ENCODE measurements around the gene SLC6A19. TPM values are rescaled to one million over a fixed set of nuclear protein-coding genes. Genes with fewer than 3 reads are reported as not detected.

Gene SLC6A19
- total RNA-seq, 1 donor from 2014 or later: not detected

GRCh38 chr5:1207555-1207954 lies 6.2 kb downstream of the SLC6A19 start:
- no peak overlapping the region for H3K4me3 ChIP-seq
- H3K27ac ChIP-seq: no peak overlapping the region
- TF ChIP-seq POLR2A (IDR thresholded peaks at IDR 0.05): no peak
- TF ChIP-seq POLR2AphosphoS5 (IDR thresholded peaks at IDR 0.05; ENCODE audit: insufficient read depth in 1 of 2, low read depth in 1 of 2): no peak
- TF ChIP-seq CTCF (IDR thresholded peaks at IDR 0.05): no peak
- H3K4me1 ChIP-seq: no peaks in the 10 kb centered on the region
- no peak for DNase-seq (ENCODE audit: extremely low spot score in 2 of 2)
- no peaks in the 10 kb centered on the region for H3K27me3 ChIP-seq
- no peaks in the 10 kb centered on the region for H3K36me3 ChIP-seq
- H3K9me3 ChIP-seq: no peaks in the 10 kb centered on the region
- intact Hi-C loops (cut with DNase I): no loop called here

DNA sequence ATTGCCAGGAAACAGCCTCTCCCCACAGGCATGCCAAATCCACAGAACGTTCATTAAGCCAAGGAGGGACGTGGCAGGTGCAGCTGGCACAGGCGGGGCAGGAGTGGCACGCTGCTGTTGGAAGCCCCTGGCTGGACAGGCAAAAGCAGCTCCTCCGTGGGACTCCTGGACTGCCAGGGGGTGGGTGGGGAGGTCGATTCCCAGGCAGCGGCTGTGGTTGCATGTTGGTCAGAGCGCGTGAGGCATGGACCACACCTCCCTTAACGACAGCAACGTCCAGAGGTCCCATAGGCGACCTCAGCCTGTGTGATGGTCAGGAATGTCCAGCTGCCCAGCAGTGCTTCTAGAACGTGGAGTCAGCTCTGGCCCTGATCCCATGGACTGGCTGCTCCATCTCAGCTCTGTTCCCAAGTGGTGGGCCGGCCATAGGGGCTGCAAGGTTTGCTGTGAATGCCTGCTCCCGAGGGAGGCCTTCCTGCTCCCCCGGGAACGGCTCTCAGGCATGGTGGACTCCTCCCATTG lies 6.9 kb downstream of the SLC6A19 start:
- H3K4me3 ChIP-seq: no peak overlapping the region
- H3K27ac ChIP-seq: no peak overlapping the region
- TF ChIP-seq POLR2AphosphoS5 (IDR thresholded peaks at IDR 0.05; ENCODE audit: insufficient read depth in 1 of 2, low read depth in 1 of 2) (no peak), POLR2A (IDR thresholded peaks at IDR 0.05) (no peak), CTCF (IDR thresholded peaks at IDR 0.05) (no peak)
- H3K4me1 ChIP-seq: no peaks in the 10 kb centered on the region
- DNase-seq (ENCODE audit: extremely low spot score in 2 of 2): no peak
- no peaks in the 10 kb centered on the region for H3K36me3 ChIP-seq
- H3K27me3 ChIP-seq: no peaks in the 10 kb centered on the region
- no peaks in the 10 kb centered on the region for H3K9me3 ChIP-seq
- intact Hi-C loops (cut with DNase I): no loop called here

- no peaks in the 10 kb centered on the region for H3K9me3 ChIP-seq
- no peak for TF ChIP-seq POLR2A (IDR thresholded peaks at IDR 0.05)
- no peak for TF ChIP-seq POLR2AphosphoS5 (IDR thresholded peaks at IDR 0.05; ENCODE audit: insufficient read depth in 1 of 2, low read depth in 1 of 2)
- no peak for TF ChIP-seq CTCF (IDR thresholded peaks at IDR 0.05)
- intact Hi-C loops (cut with DNase I): no loop called here
- no peak for DNase-seq (ENCODE audit: extremely low spot score in 2 of 2)
- H3K4me3 ChIP-seq: no peak overlapping the region
- H3K4me1 ChIP-seq: no peaks in the 10 kb centered on the region
- H3K36me3 ChIP-seq: no peaks in the 10 kb centered on the region
- no peaks in the 10 kb centered on the region for H3K27me3 ChIP-seq
- H3K27ac ChIP-seq: no peak overlapping the region
Measured at GRCh38 chr5:1208743-1209488, 7.5 kb downstream of the SLC6A19 start.

DNA sequence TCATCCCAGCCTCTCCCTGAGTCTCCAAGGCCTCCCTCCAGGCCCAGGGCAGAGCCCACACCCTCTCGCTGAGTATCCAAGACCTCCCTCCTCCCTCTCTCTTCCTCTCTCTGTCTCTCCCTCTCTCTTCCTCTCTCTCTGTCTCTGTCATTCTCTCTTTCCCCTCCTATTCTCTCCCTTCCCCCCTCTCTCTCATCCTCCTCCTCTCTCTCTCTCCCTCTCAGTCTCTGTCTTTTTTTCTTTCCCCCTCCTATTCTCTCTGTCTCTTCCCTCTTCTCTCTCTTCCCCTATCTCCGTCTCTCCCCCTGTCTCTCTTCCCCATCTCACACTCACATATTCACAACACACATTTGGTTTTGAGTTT lies 8.1 kb downstream of the SLC6A19 start:
- TF ChIP-seq POLR2AphosphoS5 (IDR thresholded peaks at IDR 0.05; ENCODE audit: insufficient read depth in 1 of 2, low read depth in 1 of 2) (no peak), CTCF (IDR thresholded peaks at IDR 0.05) (no peak), POLR2A (IDR thresholded peaks at IDR 0.05) (no peak)
- Histone ChIP-seq H3K9me3 (no peaks in the 10 kb centered on the region), H3K4me1 (no peaks in the 10 kb centered on the region), H3K27me3 (no peaks in the 10 kb centered on the region), H3K27ac (no peak overlapping the region), H3K36me3 (no peaks in the 10 kb centered on the region), H3K4me3 (no peak overlapping the region)
- no peak for DNase-seq (ENCODE audit: extremely low spot score in 2 of 2)
- intact Hi-C loops (cut with DNase I): no loop called here
